ENCODE results near the gene RGS14.
"Not testable (repeated sequence)": the region's sequence is repeated elsewhere in the genome, so short reads cannot be mapped to it uniquely, and the experiment has no call there.

The RGS14 gene

DNA sequence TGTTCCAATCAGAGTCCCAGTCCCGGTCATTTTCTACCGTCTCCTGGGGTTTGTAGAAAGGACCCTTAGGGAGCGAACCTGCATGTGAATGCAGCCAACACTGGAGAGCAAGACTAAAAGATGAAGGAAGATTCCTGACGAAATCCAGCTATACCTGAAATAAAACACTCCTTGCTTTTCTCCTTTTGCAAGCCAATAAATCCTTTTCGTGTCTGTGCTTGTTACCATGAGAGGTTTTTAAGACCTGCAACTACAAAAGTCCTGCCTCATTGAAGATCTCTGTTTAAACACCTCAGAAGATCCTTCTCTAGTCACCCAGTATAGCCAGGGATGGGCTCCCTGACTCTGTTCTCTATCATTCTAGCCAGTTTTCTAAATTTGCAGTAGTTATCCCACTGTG lies 16.5 kb downstream of the RGS14 start:
- peak overlapping the region; percentile 15; the same call in 1 of the 2 replicates for H3K27ac ChIP-seq
- TF ChIP-seq, protein P1, sequence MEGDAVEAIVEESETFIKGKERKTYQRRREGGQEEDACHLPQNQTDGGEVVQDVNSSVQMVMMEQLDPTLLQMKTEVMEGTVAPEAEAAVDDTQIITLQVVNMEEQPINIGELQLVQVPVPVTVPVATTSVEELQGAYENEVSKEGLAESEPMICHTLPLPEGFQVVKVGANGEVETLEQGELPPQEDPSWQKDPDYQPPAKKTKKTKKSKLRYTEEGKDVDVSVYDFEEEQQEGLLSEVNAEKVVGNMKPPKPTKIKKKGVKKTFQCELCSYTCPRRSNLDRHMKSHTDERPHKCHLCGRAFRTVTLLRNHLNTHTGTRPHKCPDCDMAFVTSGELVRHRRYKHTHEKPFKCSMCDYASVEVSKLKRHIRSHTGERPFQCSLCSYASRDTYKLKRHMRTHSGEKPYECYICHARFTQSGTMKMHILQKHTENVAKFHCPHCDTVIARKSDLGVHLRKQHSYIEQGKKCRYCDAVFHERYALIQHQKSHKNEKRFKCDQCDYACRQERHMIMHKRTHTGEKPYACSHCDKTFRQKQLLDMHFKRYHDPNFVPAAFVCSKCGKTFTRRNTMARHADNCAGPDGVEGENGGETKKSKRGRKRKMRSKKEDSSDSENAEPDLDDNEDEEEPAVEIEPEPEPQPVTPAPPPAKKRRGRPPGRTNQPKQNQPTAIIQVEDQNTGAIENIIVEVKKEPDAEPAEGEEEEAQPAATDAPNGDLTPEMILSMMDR (IDR thresholded peaks at IDR 0.05) = no peak
- TF ChIP-seq ZFX (IDR thresholded peaks at IDR 0.05; ENCODE audit: borderline replicate concordance) = no peak

DNA sequence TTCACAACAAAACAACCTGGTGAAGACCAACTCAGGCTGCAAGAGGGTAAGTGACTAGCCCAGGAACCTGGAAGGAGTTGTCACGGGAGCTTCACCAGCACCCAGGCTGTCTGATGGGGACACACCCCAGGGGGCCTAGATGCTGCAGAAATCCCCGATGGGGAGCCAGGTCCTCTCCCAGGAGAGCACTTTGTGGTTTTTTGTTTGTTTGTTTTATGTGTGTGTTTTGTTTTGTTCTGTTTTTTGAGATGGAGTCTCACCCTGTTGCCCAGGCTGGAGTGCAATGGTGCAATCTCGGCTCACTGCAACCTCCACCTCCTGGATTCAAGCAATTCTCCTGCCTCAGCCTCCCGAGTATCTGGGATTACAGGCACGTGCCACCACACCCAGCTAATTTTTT lies 17.8 kb downstream of the RGS14 start:
- not testable (repeated sequence) for H3K27ac ChIP-seq

DNA sequence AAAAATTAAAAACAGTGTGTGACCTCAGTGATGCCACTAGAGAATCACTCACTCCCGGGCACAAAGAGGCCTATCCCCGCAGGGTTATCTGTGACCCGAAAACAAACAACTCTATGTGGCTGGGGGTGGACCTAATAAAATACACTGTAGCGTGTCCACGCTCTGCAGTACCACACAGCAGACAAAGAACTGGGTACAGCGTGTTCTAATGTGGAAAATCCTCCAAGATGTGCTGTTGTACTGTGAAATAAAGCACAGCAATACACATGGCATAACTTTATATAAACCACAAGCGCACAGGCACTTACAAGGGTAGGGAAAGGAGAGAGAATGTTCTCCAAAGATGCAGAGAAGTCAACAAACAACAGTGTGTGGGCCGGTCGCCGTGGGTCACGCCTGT lies 18.4 kb downstream of the RGS14 start:
- TF ChIP-seq ZFX (IDR thresholded peaks at IDR 0.05; ENCODE audit: borderline replicate concordance) = no peak
- TF ChIP-seq, protein P1 (IDR thresholded peaks at IDR 0.05) = no peak

DNA sequence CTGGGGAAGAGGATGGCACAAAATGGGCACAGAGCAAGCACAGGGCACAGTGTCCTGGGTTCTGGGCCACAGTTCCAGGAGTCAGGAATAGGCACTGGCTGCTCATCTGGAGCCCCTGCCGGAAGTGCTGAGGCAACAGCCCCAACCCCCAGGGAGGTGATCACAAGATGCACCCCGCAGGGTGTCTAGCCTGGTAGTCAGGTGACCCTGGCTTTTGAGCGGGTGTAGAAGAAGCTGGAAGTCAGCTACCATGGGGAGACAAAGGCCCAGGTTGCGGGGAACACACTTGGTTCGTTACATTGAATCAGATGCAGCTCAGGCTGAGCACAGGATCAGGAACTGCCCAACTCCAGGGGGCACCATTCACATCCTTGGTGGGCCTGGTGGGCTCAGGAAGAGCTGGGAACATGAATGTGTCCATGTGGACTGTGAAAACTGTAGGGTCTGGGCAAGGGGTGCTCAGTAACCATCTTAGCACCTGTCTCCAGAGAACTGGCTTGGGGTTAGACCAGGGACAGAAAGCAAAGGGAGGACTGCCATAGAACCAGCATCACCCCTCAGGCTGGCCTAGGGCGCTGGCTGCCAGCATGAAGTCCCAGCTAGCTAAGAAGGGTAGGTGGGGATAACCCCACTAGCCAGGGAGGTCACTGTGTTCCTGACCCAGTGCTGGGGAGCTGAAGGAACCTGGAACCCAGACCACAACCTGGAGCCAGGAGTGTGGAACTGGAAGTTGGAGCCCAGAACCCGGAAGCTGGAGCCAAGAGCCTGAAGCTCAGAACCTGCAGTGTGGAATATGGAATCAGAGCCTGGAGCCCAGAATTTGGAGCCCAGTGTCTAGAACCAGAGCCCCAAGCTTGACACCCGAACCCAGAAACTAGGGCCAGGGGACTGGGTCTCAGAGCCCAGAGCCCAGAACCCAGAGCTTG lies 20.4 kb downstream of the RGS14 start:
- TF ChIP-seq ZFX (IDR thresholded peaks at IDR 0.05; ENCODE audit: borderline replicate concordance) = no peak
- TF ChIP-seq, protein P1 (IDR thresholded peaks at IDR 0.05) = no peak

More for the DNA sequence above, 18.4 kb downstream of the RGS14 start:
- H3K27ac ChIP-seq = no peak overlapping the region

DNA sequence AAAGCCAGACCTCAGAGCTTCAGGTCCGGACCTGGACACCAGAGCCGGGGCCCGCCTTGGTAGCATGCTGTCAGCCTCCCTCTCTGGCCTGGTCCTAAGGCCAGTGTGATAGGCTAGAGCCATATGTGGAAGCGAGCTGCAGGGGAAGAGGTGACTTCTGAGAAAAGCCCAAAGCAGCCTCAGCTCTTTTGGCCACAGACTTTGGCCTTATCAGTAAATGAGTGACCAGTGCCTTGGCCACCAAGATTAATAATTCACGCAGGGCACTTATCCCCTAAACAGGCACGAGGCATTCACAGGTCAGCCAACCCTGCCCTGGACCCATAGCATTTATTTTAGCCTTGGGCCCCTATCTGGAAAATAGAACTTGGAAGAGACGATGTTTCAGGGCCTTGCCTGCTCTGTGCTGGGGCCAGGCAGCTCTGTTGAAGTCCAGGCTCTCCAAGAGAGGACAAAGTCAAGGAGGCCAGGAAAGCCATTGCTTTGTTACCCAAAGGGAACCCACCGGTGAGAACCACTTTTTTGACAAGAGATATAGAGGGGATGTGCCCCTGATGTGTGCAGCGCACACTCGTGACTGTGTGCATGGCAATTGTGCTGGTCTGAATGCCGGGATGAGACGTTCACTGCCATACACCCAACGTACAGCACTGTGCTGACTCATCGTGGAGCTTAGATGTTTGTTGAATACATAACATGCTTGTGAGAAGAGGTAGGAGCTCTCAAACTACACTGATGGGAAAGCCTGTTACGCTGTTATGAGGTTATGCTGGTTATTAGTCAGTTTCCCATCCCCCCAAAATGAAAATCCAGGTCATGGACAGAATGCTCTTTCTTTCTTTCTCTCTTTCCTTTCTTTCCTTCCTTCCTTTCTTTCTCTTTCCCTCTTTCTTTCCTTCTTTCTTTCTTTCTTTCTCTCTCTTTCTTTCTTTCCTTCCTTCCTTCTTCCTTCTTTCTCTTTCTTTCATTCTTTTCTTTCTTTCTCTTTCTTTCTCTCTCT lies 21.5 kb downstream of the RGS14 start:
- no peak overlapping the region for H3K27ac ChIP-seq
- no peak for TF ChIP-seq ZFX (IDR thresholded peaks at IDR 0.05; ENCODE audit: borderline replicate concordance)
- TF ChIP-seq, protein P1 (IDR thresholded peaks at IDR 0.05) = no peak

More for the DNA sequence above, 20.4 kb downstream of the RGS14 start:
- no peak overlapping the region for H3K27ac ChIP-seq

DNA sequence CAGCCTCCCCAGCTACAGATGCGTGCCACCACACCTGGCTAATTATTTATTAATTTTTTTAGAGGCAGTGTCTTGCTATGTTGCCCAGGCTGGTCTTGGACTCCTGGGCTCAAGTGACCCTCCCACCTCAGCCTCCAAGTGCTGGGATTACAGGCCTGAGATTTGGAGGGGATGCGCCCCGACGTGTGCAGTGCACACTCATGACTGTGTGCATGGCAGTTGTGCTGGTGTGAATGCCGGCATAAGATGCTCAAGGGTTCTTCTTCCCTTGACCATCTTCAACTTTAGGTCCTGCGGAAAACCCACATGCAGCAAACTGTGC lies 23.0 kb downstream of the RGS14 start:
- 0 out of 2 replicates have a peak overlapping the region, but pooled peaks have one; percentile 8 for H3K27ac ChIP-seq
- TF ChIP-seq, protein P1 (IDR thresholded peaks at IDR 0.05) = no peak
- TF ChIP-seq ZFX (IDR thresholded peaks at IDR 0.05; ENCODE audit: borderline replicate concordance) = no peak

DNA sequence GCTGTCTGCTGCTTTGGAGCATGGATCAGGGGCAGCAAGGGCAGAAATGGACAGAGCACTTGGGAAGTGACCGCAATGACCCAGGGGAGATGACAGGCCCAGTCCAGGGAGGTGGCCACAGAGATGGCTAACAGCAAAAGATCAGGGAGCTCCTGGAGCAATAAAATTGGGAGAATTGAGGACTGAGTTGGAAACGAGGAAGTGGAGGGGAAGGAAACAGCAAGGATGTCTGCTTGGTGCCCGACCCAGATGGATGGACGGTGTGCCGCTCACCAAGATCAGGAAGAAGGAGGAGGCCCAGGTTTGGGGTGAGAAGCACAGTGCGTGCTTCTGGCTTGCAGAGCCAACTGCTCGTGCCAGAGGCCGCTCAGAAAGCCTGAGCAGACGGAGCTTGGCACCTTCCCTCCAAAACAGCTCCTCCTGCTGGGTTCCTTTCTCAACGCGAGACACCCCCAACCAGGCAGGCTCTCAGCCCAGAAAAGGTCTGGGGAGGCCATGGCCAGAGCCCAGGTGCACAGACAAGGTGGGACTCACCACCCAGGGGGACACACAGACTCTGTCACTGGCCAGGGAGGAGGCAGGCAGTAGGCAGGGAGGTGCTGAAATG lies 24.8 kb downstream of the RGS14 start:
- H3K27ac ChIP-seq = no peak overlapping the region
- TF ChIP-seq ZFX (IDR thresholded peaks at IDR 0.05; ENCODE audit: borderline replicate concordance) = no peak
- TF ChIP-seq, protein P1 (IDR thresholded peaks at IDR 0.05) = 0 out of 2 replicates have a peak, but pooled peaks have one; percentile 19
